H1 (cell line): ENCODE measurements around the gene PIGS. TPM values are rescaled to one million over a fixed set of nuclear protein-coding genes. Genes with fewer than 3 reads are reported as not detected.

Source experiments
- BCL11A ChIP-seq, 2 experiments: IDR thresholded peaks; one replicate each; pipeline ENCODE4 v1.6.1; 2011; ENCODE audit warnings: low read depth in 2 of 2, low read length in 2 of 2, mild to moderate bottlenecking in 2 of 2
- CBX5 ChIP-seq: fragments of 300-800, 300-1000 bp; sonication (generic); IDR thresholded peaks from 2 replicates; pipeline ENCODE4 v1.7.1; 2016; ENCODE audit warnings: antibody characterized with exemption, low read length, low read depth
- CBX8 ChIP-seq: fragments of 300-800, 300-1000 bp; sonication (generic); IDR thresholded peaks from 2 replicates; pipeline ENCODE4 v1.7.1; 2016; ENCODE audit warnings: low read depth, low read length, borderline replicate concordance
- CEBPB ChIP-seq: IDR thresholded peaks from 2 replicates; pipeline ENCODE4 v1.6.1; 2012; ENCODE audit warnings: low read depth, low read length
- CREB1 ChIP-seq: IDR thresholded peaks from 2 replicates; pipeline ENCODE4 v1.6.1; 2012; ENCODE audit warnings: inconsistent platforms
- EGR1 ChIP-seq: IDR thresholded peaks from 2 replicates; pipeline ENCODE4 v1.6.1; 2011; ENCODE audit warnings: low read depth, low read length, borderline replicate concordance
- EZH2 ChIP-seq: fragments of 200-600 bp; sonication (generic); IDR thresholded peaks from 2 replicates; pipeline ENCODE4 v1.7.1; 2012; ENCODE audit warnings: low read depth, mild to moderate bottlenecking, moderate library complexity, low read length, inconsistent platforms; ENCODE audit not compliant: severe bottlenecking
- GABPA ChIP-seq: IDR thresholded peaks from 2 replicates; pipeline ENCODE4 v1.6.1; 2011; ENCODE audit warnings: mild to moderate bottlenecking, low read length, moderate library complexity, borderline replicate concordance; ENCODE audit not compliant: insufficient read depth
- GTF2F1 ChIP-seq: IDR thresholded peaks from 2 replicates; pipeline ENCODE4 v1.6.1; 2012; ENCODE audit warnings: low read depth, low read length, improper control_type of control experiment, borderline replicate concordance
- HDAC6 ChIP-seq: IDR thresholded peaks from one replicate; pipeline ENCODE4 v1.7.1; 2012; ENCODE audit warnings: low read depth, mild to moderate bottlenecking, inconsistent platforms, low read length, moderate library complexity
- JUN ChIP-seq: IDR thresholded peaks from 2 replicates; pipeline ENCODE4 v1.6.1; 2011; ENCODE audit warnings: low read depth, mild to moderate bottlenecking, improper control_type of control experiment, low read length
- KDM4A ChIP-seq: IDR thresholded peaks from one replicate; pipeline ENCODE4 v1.7.1; 2012; ENCODE audit warnings: low read depth, mild to moderate bottlenecking, moderate library complexity, low read length, inconsistent platforms; ENCODE audit not compliant: severe bottlenecking
- POU5F1 ChIP-seq: IDR thresholded peaks from 2 replicates; pipeline ENCODE4 v1.6.1; 2011; ENCODE audit warnings: low read depth, mild to moderate bottlenecking, low read length, moderate library complexity
- RAD21 ChIP-seq, 2 experiments: IDR thresholded peaks in 1 of 2; conservative IDR thresholded peaks in 1 of 2; 2 replicates each; pipeline ENCODE4 v1.6.1; 2011; ENCODE audit warnings: low read depth in 2 of 2, low read length in 2 of 2, improper control_type of control experiment in 1 of 2, inconsistent platforms in 1 of 2, mild to moderate bottlenecking in 1 of 2, moderate library complexity in 1 of 2
- RFX5 ChIP-seq: IDR thresholded peaks from 2 replicates; pipeline ENCODE4 v1.6.1; 2011; ENCODE audit warnings: low read depth, low read length, improper control_type of control experiment, borderline replicate concordance
- RXRA ChIP-seq: IDR thresholded peaks from 2 replicates; pipeline ENCODE4 v1.6.1; 2011; ENCODE audit warnings: low read depth, mild to moderate bottlenecking, low read length, moderate library complexity; ENCODE audit not compliant: insufficient read depth
- SIRT6 ChIP-seq: IDR thresholded peaks from one replicate; pipeline ENCODE4 v1.7.1; 2012; ENCODE audit warnings: low read length, inconsistent platforms
- SP1 ChIP-seq: IDR thresholded peaks from 2 replicates; pipeline ENCODE4 v1.6.1; 2011; ENCODE audit warnings: low read depth, low read length
- SUZ12 ChIP-seq: fragments of 200-600 bp; sonication (generic); IDR thresholded peaks from 2 replicates; pipeline ENCODE4 v1.6.1; 2012; ENCODE audit warnings: mild to moderate bottlenecking, inconsistent platforms, low read length, moderate library complexity, mixed read lengths
- TAF1 ChIP-seq: IDR thresholded peaks from 2 replicates; pipeline ENCODE4 v1.6.1; 2011; ENCODE audit warnings: mild to moderate bottlenecking, low read depth, low read length
- TAF7 ChIP-seq: optimal IDR thresholded peaks from 2 replicates; pipeline ENCODE3; 2011; ENCODE audit warnings: low read depth, mild to moderate bottlenecking, inconsistent platforms, low read length, moderate library complexity, borderline replicate concordance
- TBP ChIP-seq: IDR thresholded peaks from 2 replicates; pipeline ENCODE4 v1.6.1; 2011; ENCODE audit warnings: low read depth, low read length, improper control_type of control experiment
- TEAD4 ChIP-seq: IDR thresholded peaks from 2 replicates; pipeline ENCODE4 v1.6.1; 2012; ENCODE audit warnings: low read depth, low read length, inconsistent platforms, mixed read lengths
- ZNF274 ChIP-seq: IDR thresholded peaks from 2 replicates; pipeline ENCODE4 v1.7.0; 2012; ENCODE audit warnings: low read length, borderline replicate concordance; ENCODE audit errors: extremely low read depth
- polyA plus RNA-seq, 7 experiments: library from polyadenylated mRNA; depleted of rRNA in 3 of 7; stranded (reverse) in 5 of 7; unstranded in 2 of 7; fragments of >200 nt in 5 of 7; fragments of 200-250 nt in 2 of 7; gene quantifications; 1 replicate in 5 of 7; 2 replicates in 1 of 7; 4 replicates in 1 of 7; pipeline versions ENCODE4 v1.2.1 to v1.2.3, GENCODE V29; 2011 to 2013; ENCODE audit warnings: missing spikeins in 2 of 7, mixed read lengths in 2 of 7
- total RNA-seq: library from RNA; stranded (reverse); fragmentation: NEBNext Ultra II Directional; extraction: Animal tissue kit (Norgen Biotek cat#: 25700); gene quantifications from 2 replicates; pipeline ENCODE4 v1.2.1, GENCODE V29; 2021

PIGS gene
- total and polyA plus RNA-seq, 2 of the 8 experiments (the other 6 are each of a cell fraction or from before 2014, with no cell fraction given): 44.3 to 50.6 TPM

DNA sequence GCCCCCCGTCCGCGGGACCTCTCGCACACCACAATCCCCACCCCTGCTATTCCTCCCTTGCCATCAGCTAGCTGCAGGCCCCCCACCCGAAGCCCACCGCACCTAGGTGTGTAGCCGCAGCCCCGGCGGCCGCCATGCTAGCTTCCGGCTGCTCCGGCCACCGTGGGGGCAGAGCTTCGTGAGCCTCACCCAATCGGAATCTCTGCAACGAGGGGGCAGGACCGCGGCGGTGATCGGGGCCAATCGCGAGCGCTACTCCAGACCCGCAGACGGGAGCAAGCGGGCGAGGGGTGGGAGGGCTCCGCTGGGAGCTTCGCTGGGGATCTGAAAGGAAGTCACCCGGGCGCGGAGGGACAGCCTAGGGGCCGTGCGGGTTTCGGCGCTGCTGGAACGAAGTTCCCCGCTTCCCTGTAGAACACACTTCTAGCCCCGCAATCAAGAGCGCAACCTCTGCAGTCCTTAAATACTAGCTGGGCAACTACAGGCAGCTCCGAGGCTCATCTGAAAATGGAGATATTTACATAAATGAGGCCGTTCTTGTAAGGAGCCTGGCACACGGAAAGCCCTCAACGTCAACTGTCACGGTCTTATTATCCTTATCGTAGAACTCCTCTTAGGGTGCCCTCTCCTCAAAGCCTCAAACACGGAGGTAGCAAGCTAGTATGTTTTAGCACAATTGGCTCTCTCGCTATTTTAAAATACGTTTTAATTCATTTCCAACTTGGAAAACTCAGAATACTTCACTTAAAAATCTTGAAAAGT, at the start of gene PIGS (continued):
- no peak for TF ChIP-seq CBX8
- no peak for TF ChIP-seq EZH2
- no peak for TF ChIP-seq BCL11A (IDR thresholded peaks at IDR 0.05; ENCODE audit: low read depth in 2 of 2, low read length in 2 of 2)
- TF ChIP-seq TAF1: peak; percentile 87
- no peak for TF ChIP-seq RAD21 (IDR thresholded peaks at IDR 0.05 in 1 of 2, conservative IDR thresholded peaks at IDR 0.05 in 1 of 2; ENCODE audit: low read depth in 2 of 2, low read length in 2 of 2)
- no peak for TF ChIP-seq SIRT6
- TF ChIP-seq RXRA: no peak
- TF ChIP-seq CREB1: no peak
- TF ChIP-seq TAF7: peak; percentile 76
- no peak for TF ChIP-seq SUZ12
- no peak for TF ChIP-seq HDAC6
- no peak for TF ChIP-seq ZNF274
- no peak for TF ChIP-seq RFX5
- no peak for TF ChIP-seq CBX5
- peak; percentile 67 for TF ChIP-seq KDM4A
- TF ChIP-seq GTF2F1: no peak
- no peak for TF ChIP-seq POU5F1
- TF ChIP-seq CEBPB: no peak
- TF ChIP-seq EGR1: no peak
- TF ChIP-seq JUN: no peak
- TF ChIP-seq TBP: peak; percentile 42; the same call in 1 of the 2 replicates
- 0 out of 2 replicates have a peak, but pooled peaks have one; percentile 57 for TF ChIP-seq SP1
- no peak for TF ChIP-seq TEAD4
- TF ChIP-seq GABPA: peak; percentile 49; the same call in 1 of the 2 replicates
